DOHH2 (cell line): Measurements from ENCODE around the gene OVOL1.

Experiments used
- H3F3A ChIP-seq: fragments of 200-600 bp; sonication (generic), shearing (Covaris generic); 2 replicates; pipeline ENCODE4 v1.6.0; 2016; ENCODE audit warnings: antibody characterized with exemption, mild to moderate bottlenecking; ENCODE audit not compliant: control insufficient read depth, insufficient read depth
- H3K27ac ChIP-seq: fragments of 200-600 bp; sonication (generic); 2 replicates; pipeline ENCODE4 v1.5.1; 2014; ENCODE audit warnings: low read depth, mild to moderate bottlenecking, low read length, moderate library complexity
- H3K27me3 ChIP-seq: fragments of 200-600 bp; sonication (generic); 2 replicates; pipeline ENCODE4 v1.6.1; 2014; ENCODE audit warnings: mild to moderate bottlenecking, low read length, mixed read lengths; ENCODE audit not compliant: control insufficient read depth
- H3K36me3 ChIP-seq: fragments of 200-600 bp; sonication (generic); 2 replicates; pipeline ENCODE4 v1.6.1; 2014; ENCODE audit warnings: mild to moderate bottlenecking, low read length, moderate library complexity, mixed read lengths; ENCODE audit not compliant: control insufficient read depth
- H3K4me1 ChIP-seq: fragments of 200-600 bp; sonication (generic); 2 replicates; pipeline ENCODE4 v1.6.1; 2014; ENCODE audit warnings: mild to moderate bottlenecking, low read length, mixed read lengths; ENCODE audit not compliant: control insufficient read depth
- H3K4me2 ChIP-seq: fragments of 200-600 bp; sonication (generic); 2 replicates; pipeline ENCODE4 v1.6.0; 2014; ENCODE audit warnings: mild to moderate bottlenecking, low read length, moderate library complexity
- H3K4me3 ChIP-seq: fragments of 200-600 bp; sonication (generic); 2 replicates; pipeline ENCODE4 v1.5.1; 2014; ENCODE audit warnings: mild to moderate bottlenecking, low read length, mixed read lengths
- H3K79me2 ChIP-seq: fragments of 200-600 bp; sonication (generic); 2 replicates; pipeline ENCODE4 v1.6.1; 2014; ENCODE audit warnings: mild to moderate bottlenecking, low read length, mixed read lengths; ENCODE audit not compliant: control insufficient read depth
- H3K9me2 ChIP-seq: fragments of 200-600 bp; sonication (generic); replicated peaks from 2 replicates; pipeline ENCODE4 v1.6.1; 2014; ENCODE audit warnings: mild to moderate bottlenecking, low read length, mixed read lengths; ENCODE audit not compliant: control insufficient read depth
- H3K9me3 ChIP-seq: fragments of 200-600 bp; sonication (generic); 2 replicates; pipeline ENCODE4 v1.6.1; 2014; ENCODE audit warnings: antibody characterized with exemption, low read length, mixed read lengths; ENCODE audit not compliant: control insufficient read depth, insufficient read depth
- H4K20me1 ChIP-seq: fragments of 200-600 bp; sonication (generic); 2 replicates; pipeline ENCODE4 v1.6.0; 2014; ENCODE audit warnings: low read depth, mild to moderate bottlenecking, antibody characterized with exemption, low read length, moderate library complexity; ENCODE audit not compliant: control insufficient read depth, insufficient read depth
- CTCF ChIP-seq: fragments of 200-600 bp; sonication (generic); IDR thresholded peaks from one replicate; pipeline ENCODE4 v1.5.1; 2014; ENCODE audit warnings: antibody characterized with exemption, mild to moderate bottlenecking, low read depth, low read length; ENCODE audit not compliant: poor library complexity, severe bottlenecking
- EZH2phosphoT487 ChIP-seq: fragments of 200-600 bp; sonication (generic); IDR thresholded peaks from 2 replicates; pipeline ENCODE4 v1.6.1; 2017; ENCODE audit warnings: borderline replicate concordance, mild to moderate bottlenecking, antibody characterized with exemption, low read length, moderate library complexity, mixed read lengths

Gene OVOL1

GRCh38 chr11:65814131-65814985 lies 27.5 kb downstream of the OVOL1 start:
- H3K27me3 ChIP-seq, result peaks cover 23% of the 10 kb centered on the region
- H3K36me3 ChIP-seq, result no peaks in the 10 kb centered on the region

GRCh38 chr11:65814986-65815565 lies 28.2 kb downstream of the OVOL1 start:
- no peak overlapping the region for H3K27ac ChIP-seq
- H3K4me3 ChIP-seq, result no peak overlapping the region
- no peak for TF ChIP-seq CTCF
- TF ChIP-seq EZH2phosphoT487, result no peak
- no peaks in the 10 kb centered on the region for H3K36me3 ChIP-seq
- H3K9me2 ChIP-seq, result no peaks in the 10 kb centered on the region
- peaks cover 15% of the 10 kb centered on the region for H3K4me1 ChIP-seq
- no peaks in the 10 kb centered on the region for H3K79me2 ChIP-seq
- no peaks in the 10 kb centered on the region for H3F3A ChIP-seq
- H3K9me3 ChIP-seq, result no peaks in the 10 kb centered on the region
- no peak overlapping the region for H3K4me2 ChIP-seq
- no peaks in the 10 kb centered on the region for H4K20me1 ChIP-seq
- H3K27me3 ChIP-seq, result peaks cover 23% of the 10 kb centered on the region

More at GRCh38 chr11:65814131-65814985, 27.5 kb downstream of the OVOL1 start:
- Histone ChIP-seq H3K9me2 (no peaks in the 10 kb centered on the region), H4K20me1 (no peaks in the 10 kb centered on the region), H3K4me1 (peaks cover 15% of the 10 kb centered on the region), H3K4me3 (no peak overlapping the region), H3K27ac (no peak overlapping the region), H3K9me3 (no peaks in the 10 kb centered on the region), H3F3A (no peaks in the 10 kb centered on the region), H3K4me2 (no peak overlapping the region), H3K79me2 (no peaks in the 10 kb centered on the region)
- TF ChIP-seq CTCF (no peak), EZH2phosphoT487 (no peak)

GRCh38 chr11:65816696-65817095 lies 29.8 kb downstream of the OVOL1 start:
- peaks cover 28% of the 10 kb centered on the region for H3K4me1 ChIP-seq
- no peaks in the 10 kb centered on the region for H3K36me3 ChIP-seq
- peak overlapping the region; percentile 70; the same call in 1 of the 2 replicates for H3K4me2 ChIP-seq
- H3K4me3 ChIP-seq, result peak overlapping the region; percentile 84
- H3K27me3 ChIP-seq, result peaks cover 13% of the 10 kb centered on the region
- H3K27ac ChIP-seq, result no peak overlapping the region
- no peaks in the 10 kb centered on the region for H3K79me2 ChIP-seq
- no peaks in the 10 kb centered on the region for H3F3A ChIP-seq
- H4K20me1 ChIP-seq, result no peaks in the 10 kb centered on the region
- TF ChIP-seq CTCF (no peak), EZH2phosphoT487 (no peak)
- no peaks in the 10 kb centered on the region for H3K9me2 ChIP-seq
- no peaks in the 10 kb centered on the region for H3K9me3 ChIP-seq
